PC-9 (cell line): ENCODE data around the gene HSD3B2. TPM values are rescaled to one million over a fixed set of nuclear protein-coding genes. Genes with fewer than 3 reads are reported as not detected.

Experiments used
- BruUV-seq: library from RNA; stranded (reverse); fragments of 400-500 nt; replicated peaks from 2 replicates; lab custom pipeline; 2021; lab: Mats Ljungman, UMichigan
- CTCF ChIA-PET: fragments of 300-600 bp; sonication (Branson Sonifier 250); formaldehyde crosslinking; loops from one replicate; lab custom pipeline; 2022; ENCODE audit warnings: antibody characterized with exemption; lab: Charles Lee
- POLR2A ChIA-PET: fragments of 300-600 bp; sonication (Branson Sonifier 250); formaldehyde crosslinking; loops from one replicate; lab custom pipeline; 2022; ENCODE audit warnings: antibody characterized with exemption; ENCODE audit not compliant: unreplicated experiment; lab: Charles Lee
- DNase-seq, 2 experiments: peaks; one replicate each; pipeline versions ENCODE4 v3.0.0 to v3.0.0-alpha.2; 2015 to 2022; ENCODE audit warnings: mixed read lengths in 1 of 2
- H2AFZ ChIP-seq: fragments of 200-600 bp; sonication (generic); 2 replicates; pipeline ENCODE4 v1.8.1; 2017; ENCODE audit warnings: antibody characterized with exemption
- H3F3A ChIP-seq: fragments of 200-600 bp; sonication (generic); 2 replicates; pipeline ENCODE4 v1.8.1; 2017; ENCODE audit warnings: antibody characterized with exemption, mild to moderate bottlenecking, low read depth; ENCODE audit not compliant: insufficient read depth
- H3K27ac ChIP-seq: fragments of 200-600 bp; sonication (generic); 2 replicates; pipeline ENCODE4 v1.6.1; 2016; ENCODE audit warnings: mixed run types
- H3K27me3 ChIP-seq: fragments of 200-600 bp; sonication (generic); 2 replicates; pipeline ENCODE4 v1.6.1; 2016; ENCODE audit warnings: low read depth, mixed run types; ENCODE audit not compliant: insufficient read depth
- H3K36me3 ChIP-seq: fragments of 200-600 bp; sonication (generic); 2 replicates; pipeline ENCODE4 v1.6.1; 2016; ENCODE audit warnings: low read depth, mixed run types
- H3K4me1 ChIP-seq: fragments of 200-600 bp; sonication (generic); replicated peaks from 2 replicates; pipeline ENCODE4 v1.6.1; 2016; ENCODE audit warnings: mixed run types; ENCODE audit not compliant: insufficient read depth
- H3K4me2 ChIP-seq: fragments of 200-600 bp; sonication (generic); 2 replicates; pipeline ENCODE4 v1.6.1; 2017; ENCODE audit warnings: mixed run types
- H3K4me3 ChIP-seq: fragments of 200-600 bp; sonication (generic); 2 replicates; pipeline ENCODE4 v1.6.1; 2016; ENCODE audit warnings: mixed run types
- H3K79me2 ChIP-seq: fragments of 200-600 bp; sonication (generic); 2 replicates; pipeline ENCODE4 v1.6.1; 2017; ENCODE audit warnings: low read depth, mixed run types
- H3K9me2 ChIP-seq: fragments of 200-600 bp; sonication (generic); 2 replicates; pipeline ENCODE4 v1.8.1; 2017; ENCODE audit warnings: mild to moderate bottlenecking; ENCODE audit not compliant: insufficient read depth
- H3K9me3 ChIP-seq: fragments of 200-600 bp; sonication (generic); 2 replicates; pipeline ENCODE4 v1.8.1; 2016; ENCODE audit warnings: low read depth; ENCODE audit not compliant: insufficient read depth
- H4K20me1 ChIP-seq: fragments of 200-600 bp; sonication (generic); 2 replicates; pipeline ENCODE4 v1.8.1; 2017; ENCODE audit not compliant: insufficient read depth
- EZH2 ChIP-seq: fragments of 200-600 bp; sonication (generic); IDR thresholded peaks from 2 replicates; pipeline ENCODE4 v1.8.0; 2017; ENCODE audit warnings: antibody characterized with exemption, low read depth
- intact Hi-C: fragments of 100-400 bp; cut with micrococcal nuclease; formaldehyde crosslinking; loops from one replicate; pipeline ENCODE4 v1.10.0; 2022; ENCODE audit not compliant: unreplicated experiment
- total RNA-seq: library from RNA; stranded (reverse); gene quantifications from 2 replicates; pipeline ENCODE4 v1.2.3, GENCODE V29; 2021
- TF ChIP-seq, protein P1 (sequence below): fragments of 200-600 bp; sonication (generic); conservative IDR thresholded peaks from 2 replicates; pipeline ENCODE4 v1.6.1; 2017; ENCODE audit warnings: mixed run types, antibody characterized with exemption, mild to moderate bottlenecking, moderate library complexity

The HSD3B2 gene
- total RNA-seq, 1 experiment from 2014 or later = not detected

DNA sequence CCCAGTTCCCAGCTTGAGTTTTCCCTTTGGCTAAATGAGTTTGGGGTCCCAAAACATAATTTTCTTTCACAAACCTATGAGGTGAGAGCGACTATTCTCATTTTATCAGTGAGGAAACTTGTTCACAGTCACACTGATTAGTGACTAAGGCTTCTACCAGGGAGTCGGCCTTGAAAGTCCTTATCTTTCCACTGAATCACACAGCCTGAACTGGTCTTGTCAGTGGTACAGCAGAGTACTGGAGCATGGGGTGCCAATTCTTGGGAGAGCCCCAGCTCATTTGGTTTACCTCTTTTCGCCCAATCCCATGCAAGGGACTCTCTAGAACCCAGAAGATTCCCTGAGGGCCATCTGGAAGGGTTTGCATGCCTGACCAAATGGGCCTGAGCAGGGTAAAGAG is 16.9 kb downstream of the HSD3B2 start:
- Histone ChIP-seq H3K4me1 (no peaks in the 10 kb centered on the region), H3K27me3 (no peaks in the 10 kb centered on the region), H2AFZ (no peak overlapping the region), H3K4me2 (no peak overlapping the region), H3K9me2 (no peaks in the 10 kb centered on the region), H3K4me3 (no peak overlapping the region), H3K9me3 (no peaks in the 10 kb centered on the region), H3K36me3 (no peaks in the 10 kb centered on the region), H3K79me2 (no peaks in the 10 kb centered on the region), H3F3A (no peaks in the 10 kb centered on the region), H3K27ac (no peak overlapping the region), H4K20me1 (no peaks in the 10 kb centered on the region)
- intact Hi-C loops = no loop called here
- TF ChIP-seq, protein P1, sequence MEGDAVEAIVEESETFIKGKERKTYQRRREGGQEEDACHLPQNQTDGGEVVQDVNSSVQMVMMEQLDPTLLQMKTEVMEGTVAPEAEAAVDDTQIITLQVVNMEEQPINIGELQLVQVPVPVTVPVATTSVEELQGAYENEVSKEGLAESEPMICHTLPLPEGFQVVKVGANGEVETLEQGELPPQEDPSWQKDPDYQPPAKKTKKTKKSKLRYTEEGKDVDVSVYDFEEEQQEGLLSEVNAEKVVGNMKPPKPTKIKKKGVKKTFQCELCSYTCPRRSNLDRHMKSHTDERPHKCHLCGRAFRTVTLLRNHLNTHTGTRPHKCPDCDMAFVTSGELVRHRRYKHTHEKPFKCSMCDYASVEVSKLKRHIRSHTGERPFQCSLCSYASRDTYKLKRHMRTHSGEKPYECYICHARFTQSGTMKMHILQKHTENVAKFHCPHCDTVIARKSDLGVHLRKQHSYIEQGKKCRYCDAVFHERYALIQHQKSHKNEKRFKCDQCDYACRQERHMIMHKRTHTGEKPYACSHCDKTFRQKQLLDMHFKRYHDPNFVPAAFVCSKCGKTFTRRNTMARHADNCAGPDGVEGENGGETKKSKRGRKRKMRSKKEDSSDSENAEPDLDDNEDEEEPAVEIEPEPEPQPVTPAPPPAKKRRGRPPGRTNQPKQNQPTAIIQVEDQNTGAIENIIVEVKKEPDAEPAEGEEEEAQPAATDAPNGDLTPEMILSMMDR = no peak
- no peak for TF ChIP-seq EZH2
- no TSS peak for BruUV-seq
- CTCF ChIA-PET = no interaction called here
- POLR2A ChIA-PET = interaction anchor here (0.6 kb wide), 1 partner anchor 687 kb away, joined by 9 read pairs; no protein-coding TSS in a partner anchor
- DNase-seq = no peak

DNA sequence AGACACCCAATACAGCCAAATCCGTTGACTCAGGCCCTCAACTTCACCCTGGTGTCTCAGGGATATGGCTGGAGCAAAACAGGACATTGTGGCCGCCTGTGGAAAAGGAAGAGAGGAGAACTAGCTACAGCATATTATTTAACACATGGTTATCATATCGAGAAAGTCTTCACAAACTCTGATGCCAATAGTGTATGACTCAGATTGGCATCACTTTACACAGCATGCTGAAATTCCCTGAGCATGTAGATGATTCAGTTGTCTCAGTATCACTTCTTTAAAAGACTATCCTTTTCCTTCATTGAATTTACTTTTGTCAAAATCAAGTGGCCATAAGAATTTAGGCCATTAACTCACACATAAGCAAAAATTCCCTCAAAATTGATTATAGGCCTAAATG is 20.1 kb downstream of the HSD3B2 start:
- H3K79me2 ChIP-seq = no peaks in the 10 kb centered on the region
- no peaks in the 10 kb centered on the region for H4K20me1 ChIP-seq
- ChIA-PET POLR2A (no interaction called here), CTCF (no interaction called here)
- no peak overlapping the region for H3K27ac ChIP-seq
- H2AFZ ChIP-seq = no peak overlapping the region
- H3K4me2 ChIP-seq = no peak overlapping the region
- H3F3A ChIP-seq = no peaks in the 10 kb centered on the region
- no peaks in the 10 kb centered on the region for H3K36me3 ChIP-seq
- DNase-seq = no peak
- intact Hi-C loops = no loop called here
- TF ChIP-seq, protein P1 = no peak
- no peak for TF ChIP-seq EZH2
- no peaks in the 10 kb centered on the region for H3K9me2 ChIP-seq
- H3K9me3 ChIP-seq = 0 out of 2 replicates have a peak, but pooled peaks cover 5% of the 10 kb centered on the region
- H3K4me3 ChIP-seq = no peak overlapping the region
- BruUV-seq = no TSS peak
- H3K27me3 ChIP-seq = 0 out of 2 replicates have a peak, but pooled peaks cover 6% of the 10 kb centered on the region
- H3K4me1 ChIP-seq = no peaks in the 10 kb centered on the region

DNA sequence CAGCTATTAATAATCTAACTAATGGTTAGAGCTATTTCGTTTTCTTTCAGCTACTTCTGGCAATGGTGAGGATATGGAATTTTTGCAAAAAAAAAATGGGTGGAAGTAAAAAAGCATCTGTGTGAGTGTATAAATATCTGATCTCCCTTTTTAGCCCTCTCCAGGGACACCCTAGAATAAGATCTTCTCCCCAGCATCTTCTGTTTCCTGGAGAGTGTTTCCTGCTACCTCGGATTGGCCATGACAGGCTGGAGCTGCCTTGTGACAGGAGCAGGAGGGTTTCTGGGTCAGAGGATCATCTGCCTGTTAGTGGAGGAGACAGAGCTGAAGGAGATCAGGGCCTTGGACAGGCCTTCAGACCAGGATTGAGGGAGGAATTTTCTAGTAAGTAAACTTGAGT is 23.8 kb downstream of the HSD3B2 start:
- POLR2A ChIA-PET = interaction anchor here (0.6 kb wide), 1 partner anchor 458 kb away, joined by 3 read pairs; no protein-coding TSS in a partner anchor
- intact Hi-C loops = no loop called here
- H3F3A ChIP-seq = no peaks in the 10 kb centered on the region
- H3K36me3 ChIP-seq = no peaks in the 10 kb centered on the region
- no peaks in the 10 kb centered on the region for H3K9me2 ChIP-seq
- no peaks in the 10 kb centered on the region for H3K79me2 ChIP-seq
- H4K20me1 ChIP-seq = no peaks in the 10 kb centered on the region
- 0 out of 2 replicates have a peak, but pooled peaks cover 5% of the 10 kb centered on the region for H3K9me3 ChIP-seq
- H2AFZ ChIP-seq = no peak overlapping the region
- no peak overlapping the region for H3K27ac ChIP-seq
- no peak overlapping the region for H3K4me2 ChIP-seq
- BruUV-seq = no TSS peak
- TF ChIP-seq, protein P1 = no peak
- TF ChIP-seq EZH2 = no peak
- H3K27me3 ChIP-seq = peaks cover 20% of the 10 kb centered on the region; the same call in 1 of the 2 replicates
- no peak for DNase-seq
- H3K4me1 ChIP-seq = no peaks in the 10 kb centered on the region
- H3K4me3 ChIP-seq = no peak overlapping the region
- CTCF ChIA-PET = no interaction called here
